Fibroblast of lung (primary cell): Measurements from ENCODE around the gene RCOR1. TPM values are rescaled to one million over a fixed set of nuclear protein-coding genes. Genes with fewer than 3 reads are reported as not detected.

Experiments used
- DNase-seq, 2 donors: peaks; one replicate each; pipeline versions ENCODE4 v3.0.0 to v3.0.0-alpha.2; 2010; ENCODE audit warnings: low read depth in 2 of 2
- H2AFZ ChIP-seq: 2 replicates; pipeline ENCODE4 v1.5.1; 2012; ENCODE audit warnings: low read length, control low read depth, inconsistent platforms
- H3K27ac ChIP-seq: 2 replicates; pipeline ENCODE4 v1.5.1; 2011; ENCODE audit warnings: low read length, control low read depth; ENCODE audit not compliant: insufficient read depth
- H3K27me3 ChIP-seq: 2 replicates; pipeline ENCODE4 v1.5.1; 2011; ENCODE audit warnings: mild to moderate bottlenecking, low read length; ENCODE audit not compliant: control insufficient read depth, insufficient read depth
- H3K36me3 ChIP-seq: 2 replicates; pipeline ENCODE4 v1.5.1; 2011; ENCODE audit warnings: low read length; ENCODE audit not compliant: control insufficient read depth, insufficient read depth
- H3K4me1 ChIP-seq: 2 replicates; pipeline ENCODE4 v1.5.1; 2011; ENCODE audit warnings: low read length; ENCODE audit not compliant: control insufficient read depth, insufficient read depth; ENCODE audit errors: extremely low read depth
- H3K4me2 ChIP-seq: 2 replicates; pipeline ENCODE4 v1.5.1; 2011; ENCODE audit warnings: low read length, control low read depth; ENCODE audit not compliant: insufficient read depth; ENCODE audit errors: extremely low read depth
- H3K4me3 ChIP-seq, 4 experiments: fragments of 200-600 bp in 1 of 4; sonication (generic) in 1 of 4; replicated peaks in 1 of 4; 2 replicates each; pipeline ENCODE4 v1.5.1; 2011 to 2016; ENCODE audit warnings: low read length in 4 of 4, low read depth in 3 of 4, mild to moderate bottlenecking in 3 of 4, control low read depth in 2 of 4, inconsistent platforms in 1 of 4, mixed read lengths in 1 of 4; ENCODE audit not compliant: insufficient read depth in 1 of 4; ENCODE audit errors: control extremely low read depth in 1 of 4
- H3K79me2 ChIP-seq: 2 replicates; pipeline ENCODE4 v1.5.1; 2012; ENCODE audit warnings: mild to moderate bottlenecking, low read length, inconsistent platforms; ENCODE audit not compliant: control insufficient read depth, insufficient read depth
- H3K9ac ChIP-seq: 2 replicates; pipeline ENCODE4 v1.5.1; 2011; ENCODE audit warnings: mild to moderate bottlenecking, low read length, control low read depth; ENCODE audit not compliant: insufficient read depth
- H3K9me3 ChIP-seq: 2 replicates; pipeline ENCODE4 v1.5.1; 2012; ENCODE audit warnings: low read depth, low read length; ENCODE audit not compliant: control insufficient read depth, insufficient read depth
- H4K20me1 ChIP-seq: 2 replicates; pipeline ENCODE4 v1.5.1; 2011; ENCODE audit warnings: low read length; ENCODE audit not compliant: control insufficient read depth, insufficient read depth; ENCODE audit errors: extremely low read depth
- CTCF ChIP-seq, 2 donors: IDR thresholded peaks in 1 of 2; conservative IDR thresholded peaks in 1 of 2; 1 replicate in 1 of 2; 2 replicates in 1 of 2; pipeline ENCODE4 v1.5.1; 2011 to 2012; ENCODE audit warnings: low read length in 2 of 2, control low read depth in 1 of 2, inconsistent platforms in 1 of 2, low read depth in 1 of 2, mild to moderate bottlenecking in 1 of 2
- EZH2 ChIP-seq: IDR thresholded peaks from 2 replicates; pipeline ENCODE4 v1.5.1; 2012; ENCODE audit warnings: low read length, control low read depth, mild to moderate bottlenecking; ENCODE audit errors: missing control alignments
- polyA plus RNA-seq, 2 donors: library from polyadenylated mRNA; depleted of rRNA in 1 of 2; stranded (reverse) in 1 of 2; unstranded in 1 of 2; fragments of >200 nt; gene quantifications; 2 replicates each; pipeline ENCODE4 v1.2.1, GENCODE V29; 2011 to 2012; ENCODE audit warnings: missing spikeins in 1 of 2
- total RNA-seq: library from RNA; depleted of rRNA; stranded (reverse); fragments of >200 nt; gene quantifications from 2 replicates; pipeline ENCODE4 v1.2.1, GENCODE V29; 2014

RCOR1 gene
- total and polyA plus RNA-seq, 2 donors (not counting 1 experiment from before 2014, with no cell fraction given): 11.4 to 19.6 TPM

GRCh38 chr14:102629808-102630350, 37.4 kb downstream of the RCOR1 start:
- no peak overlapping the region for H3K4me2 ChIP-seq
- H4K20me1 ChIP-seq: no peaks in the 10 kb centered on the region
- peak; percentile 30 to 36 for DNase-seq
- H3K27me3 ChIP-seq: no peaks in the 10 kb centered on the region
- H3K9me3 ChIP-seq: no peaks in the 10 kb centered on the region
- no peak for TF ChIP-seq EZH2
- no peak for TF ChIP-seq CTCF (conservative IDR thresholded peaks at IDR 0.05 in 1 of 2, IDR thresholded peaks at IDR 0.05 in 1 of 2; ENCODE audit: low read depth in 1 of 2, low read length in 2 of 2)
- H3K36me3 ChIP-seq: no peaks in the 10 kb centered on the region
- H3K27ac ChIP-seq: no peak overlapping the region
- H3K4me1 ChIP-seq: peaks cover 2% of the 10 kb centered on the region
- no peak overlapping the region for H3K4me3 ChIP-seq
- peaks cover 15% of the 10 kb centered on the region for H3K79me2 ChIP-seq
- no peak overlapping the region for H3K9ac ChIP-seq
- H2AFZ ChIP-seq: no peak overlapping the region

GRCh38 chr14:102630405-102630804, 38.0 kb downstream of the RCOR1 start:
- no peak overlapping the region for H3K4me3 ChIP-seq
- no peaks in the 10 kb centered on the region for H3K36me3 ChIP-seq
- H3K9ac ChIP-seq: no peak overlapping the region
- peaks cover 15% of the 10 kb centered on the region for H3K79me2 ChIP-seq
- DNase-seq: no peak
- no peaks in the 10 kb centered on the region for H3K9me3 ChIP-seq
- H3K4me1 ChIP-seq: peaks cover 2% of the 10 kb centered on the region
- H3K27me3 ChIP-seq: no peaks in the 10 kb centered on the region
- TF ChIP-seq EZH2: no peak
- TF ChIP-seq CTCF (conservative IDR thresholded peaks at IDR 0.05 in 1 of 2, IDR thresholded peaks at IDR 0.05 in 1 of 2; ENCODE audit: low read depth in 1 of 2, low read length in 2 of 2): no peak
- no peaks in the 10 kb centered on the region for H4K20me1 ChIP-seq
- H3K27ac ChIP-seq: no peak overlapping the region
- H3K4me2 ChIP-seq: no peak overlapping the region
- no peak overlapping the region for H2AFZ ChIP-seq

- no peaks in the 10 kb centered on the region for H3K27me3 ChIP-seq
- TF ChIP-seq CTCF (conservative IDR thresholded peaks at IDR 0.05 in 1 of 2, IDR thresholded peaks at IDR 0.05 in 1 of 2; ENCODE audit: low read depth in 1 of 2, low read length in 2 of 2) (no peak), EZH2 (no peak)
- H3K9me3 ChIP-seq: no peaks in the 10 kb centered on the region
- H4K20me1 ChIP-seq: no peaks in the 10 kb centered on the region
- H3K9ac ChIP-seq: no peak overlapping the region
- H3K79me2 ChIP-seq: peaks cover 11% of the 10 kb centered on the region
- peaks cover 2% of the 10 kb centered on the region for H3K4me1 ChIP-seq
- no peak overlapping the region for H2AFZ ChIP-seq
- no peak for DNase-seq
- no peaks in the 10 kb centered on the region for H3K36me3 ChIP-seq
- no peak overlapping the region for H3K4me3 ChIP-seq
- H3K4me2 ChIP-seq: no peak overlapping the region
- no peak overlapping the region for H3K27ac ChIP-seq
Observed at GRCh38 chr14:102630881-102631280, 38.4 kb downstream of the RCOR1 start.
